Fibroblast of skin of abdomen (primary cell): ENCODE data around the gene RPN2. TPM values are rescaled to one million over a fixed set of nuclear protein-coding genes. Genes with fewer than 3 reads are reported as not detected.
"Not testable (repeated sequence)": the region's sequence is repeated elsewhere in the genome, so short reads cannot be mapped to it uniquely, and the experiment has no call there.

Experiments
- DNase-seq: peaks from one replicate; pipeline ENCODE4 v3.0.0-alpha.2; 2013
- polyA plus RNA-seq, 2 experiments: library from polyadenylated mRNA; unstranded; fragments of 120-200 nt; gene quantifications; one replicate each; pipeline ENCODE4 v1.2.1, GENCODE V29; 2013; ENCODE audit not compliant: insufficient read length in 2 of 2

RPN2 gene
- polyA plus RNA-seq (2013, experiment 1 of 2; ENCODE audit: insufficient read length): 390 TPM
- 351 TPM for polyA plus RNA-seq (2013, experiment 2 of 2; ENCODE audit: insufficient read length)

- peak; percentile 98 for DNase-seq
Observed at GRCh38 chr20:37178839-37179682, at the start of gene RPN2, which contains the start of gene MROH8. Gene RPN2 (plus strand): TSS chr20:37179330. CDS start chr20:37179357, 27 bp downstream. Gene MROH8 (minus strand): TSS chr20:37179548.

- no peak for DNase-seq
Observed at GRCh38 chr20:37131486-37131885, 47.6 kb upstream of the RPN2 start.

- DNase-seq: no peak
Observed at GRCh38 chr20:37133952-37134351, 45.2 kb upstream of the RPN2 start.

GRCh38 chr20:37137547-37137946 is 41.6 kb upstream of the RPN2 start:
- DNase-seq: no peak

GRCh38 chr20:37142708-37143107 is 36.4 kb upstream of the RPN2 start:
- peak; percentile 8 for DNase-seq

GRCh38 chr20:37144856-37145404 is 34.2 kb upstream of the RPN2 start:
- no peak for DNase-seq

GRCh38 chr20:37147250-37147649 is 31.9 kb upstream of the RPN2 start:
- no peak for DNase-seq

- not testable (repeated sequence) for DNase-seq
Observed at GRCh38 chr20:37150864-37151263, 28.3 kb upstream of the RPN2 start.

- no peak for DNase-seq
Observed at GRCh38 chr20:37151529-37151928, 27.6 kb upstream of the RPN2 start.

- no peak for DNase-seq
Observed at GRCh38 chr20:37152284-37152683, 26.8 kb upstream of the RPN2 start.

GRCh38 chr20:37154684-37155298 is 24.3 kb upstream of the RPN2 start:
- no peak for DNase-seq

- no peak for DNase-seq
Observed at GRCh38 chr20:37155987-37156386, 23.1 kb upstream of the RPN2 start.

- DNase-seq: no peak
Observed at GRCh38 chr20:37158248-37158647, 20.9 kb upstream of the RPN2 start.

- DNase-seq: no peak
Observed at GRCh38 chr20:37160683-37161082, 18.4 kb upstream of the RPN2 start.

- DNase-seq: no peak
Observed at GRCh38 chr20:37161830-37162549, 17.1 kb upstream of the RPN2 start.

- DNase-seq: no peak
Observed at GRCh38 chr20:37162646-37163045, 16.5 kb upstream of the RPN2 start.

GRCh38 chr20:37163832-37164554 is 15.1 kb upstream of the RPN2 start:
- no peak for DNase-seq

GRCh38 chr20:37165031-37165430 is 14.1 kb upstream of the RPN2 start:
- no peak for DNase-seq

- DNase-seq: no peak
Observed at GRCh38 chr20:37166867-37167266, 12.3 kb upstream of the RPN2 start.

GRCh38 chr20:37172836-37173235 is 6.3 kb upstream of the RPN2 start:
- no peak for DNase-seq

GRCh38 chr20:37179683-37180524 is 774 bp downstream of the RPN2 start:
- peak; percentile 54 for DNase-seq
